Glutamatergic neuron (in vitro differentiated cells): ENCODE measurements around the gene SMAD7. TPM values are rescaled to one million over a fixed set of nuclear protein-coding genes. Genes with fewer than 3 reads are reported as not detected.

Source experiments
- DNase-seq: peaks from one replicate; pipeline ENCODE4 v3.0.0; 2022
- H3K27ac Mint-ChIP-seq: one replicate; pipeline ENCODE4 v1.8.0; 2020; ENCODE audit warnings: mild to moderate bottlenecking, mixed read lengths, inconsistent platforms; ENCODE audit not compliant: unreplicated experiment
- H3K27me3 Mint-ChIP-seq: one replicate; pipeline ENCODE4 v1.8.0; 2020; ENCODE audit warnings: mild to moderate bottlenecking, moderate library complexity, mixed read lengths, inconsistent platforms; ENCODE audit not compliant: unreplicated experiment
- H3K36me3 Mint-ChIP-seq: one replicate; pipeline ENCODE4 v1.8.0; 2020; ENCODE audit warnings: mild to moderate bottlenecking, mixed read lengths, inconsistent platforms; ENCODE audit not compliant: unreplicated experiment
- H3K4me1 Mint-ChIP-seq: one replicate; pipeline ENCODE4 v1.8.0; 2020; ENCODE audit warnings: mild to moderate bottlenecking, low read depth, mixed read lengths, inconsistent platforms; ENCODE audit not compliant: unreplicated experiment
- H3K4me3 Mint-ChIP-seq: one replicate; pipeline ENCODE4 v1.8.0; 2020; ENCODE audit warnings: mild to moderate bottlenecking, mixed read lengths, inconsistent platforms; ENCODE audit not compliant: unreplicated experiment
- H3K9me3 Mint-ChIP-seq: one replicate; pipeline ENCODE4 v1.8.0; 2020; ENCODE audit warnings: mild to moderate bottlenecking, moderate library complexity, mixed read lengths, inconsistent platforms; ENCODE audit not compliant: unreplicated experiment
- CTCF ChIP-seq: fragments of 200-600 bp; sonication (generic); IDR thresholded peaks from one replicate; pipeline ENCODE4 v1.5.0; 2021; ENCODE audit not compliant: partially characterized antibody, unreplicated experiment
- total RNA-seq: library from RNA; stranded (reverse); fragmentation: NEBNext Ultra II Directional; extraction: Animal tissue kit (Norgen Biotek cat#: 25700); gene quantifications from one replicate; pipeline ENCODE4 v1.2.1, GENCODE V29; 2021; ENCODE audit not compliant: unreplicated experiment

The SMAD7 gene
- total RNA-seq, 1 donor from 2014 or later: 10.8 TPM

GRCh38 chr18:48904091-48904490 is 46.7 kb downstream of the SMAD7 start:
- DNase-seq: no peak
- Mint-ChIP-seq H3K9me3 (peaks cover 11% of the 10 kb centered on the region), H3K36me3 (peaks cover 25% of the 10 kb centered on the region), H3K27ac (no peak overlapping the region), H3K27me3 (peaks cover 3% of the 10 kb centered on the region), H3K4me1 (no peaks in the 10 kb centered on the region), H3K4me3 (no peak overlapping the region)
- no peak for TF ChIP-seq CTCF

GRCh38 chr18:48902856-48903601 is 47.7 kb downstream of the SMAD7 start:
- no peaks in the 10 kb centered on the region for H3K4me1 Mint-ChIP-seq
- DNase-seq: no peak
- TF ChIP-seq CTCF: no peak
- H3K4me3 Mint-ChIP-seq: no peak overlapping the region
- H3K27ac Mint-ChIP-seq: no peak overlapping the region
- peaks cover 25% of the 10 kb centered on the region for H3K36me3 Mint-ChIP-seq
- H3K9me3 Mint-ChIP-seq: peaks cover 11% of the 10 kb centered on the region
- H3K27me3 Mint-ChIP-seq: peaks cover 2% of the 10 kb centered on the region

- peaks cover 25% of the 10 kb centered on the region for H3K36me3 Mint-ChIP-seq
- H3K27me3 Mint-ChIP-seq: peaks cover 2% of the 10 kb centered on the region
- no peak for DNase-seq
- no peaks in the 10 kb centered on the region for H3K4me1 Mint-ChIP-seq
- no peak overlapping the region for H3K27ac Mint-ChIP-seq
- no peak for TF ChIP-seq CTCF
- H3K4me3 Mint-ChIP-seq: no peak overlapping the region
- peaks cover 11% of the 10 kb centered on the region for H3K9me3 Mint-ChIP-seq
Measured at GRCh38 chr18:48902023-48902855, 48.5 kb downstream of the SMAD7 start.

- Mint-ChIP-seq H3K4me3 (no peak overlapping the region), H3K9me3 (peaks cover 11% of the 10 kb centered on the region), H3K4me1 (no peaks in the 10 kb centered on the region), H3K27me3 (peaks cover 2% of the 10 kb centered on the region), H3K27ac (no peak overlapping the region), H3K36me3 (peaks cover 25% of the 10 kb centered on the region)
- DNase-seq: no peak
- TF ChIP-seq CTCF: no peak
Measured at GRCh38 chr18:48901145-48902022, 49.4 kb downstream of the SMAD7 start.
